Epithelial cell of esophagus (primary cell): ENCODE results near the gene SFMBT2.
A peak's percentile ranks its signal among the peaks of the same experiment; 100 is the strongest.

Experiments
- DNase-seq: peaks from one replicate; pipeline ENCODE4 v3.0.0; 2010; ENCODE audit warnings: low read depth
- H3K4me3 ChIP-seq: 2 replicates; pipeline ENCODE4 v1.5.1; 2011; ENCODE audit warnings: mild to moderate bottlenecking, low read length, control low read depth
- TF ChIP-seq, protein P1 (sequence below): IDR thresholded peaks from 2 replicates; pipeline ENCODE4 v1.5.1; 2011; ENCODE audit warnings: low read depth, mild to moderate bottlenecking, low read length, control low read depth, inconsistent platforms; ENCODE audit not compliant: insufficient read depth; ENCODE audit errors: missing control alignments

SFMBT2 gene

DNA sequence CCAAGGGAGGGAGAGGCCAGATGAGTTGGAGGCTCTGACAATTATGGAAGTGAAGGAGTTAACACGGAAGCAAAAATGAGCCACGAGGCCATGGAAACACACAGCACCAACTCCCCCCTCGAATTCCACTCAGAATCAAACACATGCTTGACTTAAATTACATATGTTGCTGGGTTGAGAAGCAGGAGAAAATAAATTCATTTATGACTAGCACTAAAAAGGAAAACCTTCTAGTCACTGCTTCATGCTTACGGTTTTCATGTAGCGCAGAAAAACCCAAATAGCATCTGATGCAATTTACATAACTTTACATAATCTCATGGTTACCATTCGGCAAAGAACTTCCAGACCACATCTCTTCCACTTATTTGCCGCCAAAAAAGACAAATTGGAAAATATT is 51.5 kb downstream of the SFMBT2 start:
- TF ChIP-seq, protein P1, sequence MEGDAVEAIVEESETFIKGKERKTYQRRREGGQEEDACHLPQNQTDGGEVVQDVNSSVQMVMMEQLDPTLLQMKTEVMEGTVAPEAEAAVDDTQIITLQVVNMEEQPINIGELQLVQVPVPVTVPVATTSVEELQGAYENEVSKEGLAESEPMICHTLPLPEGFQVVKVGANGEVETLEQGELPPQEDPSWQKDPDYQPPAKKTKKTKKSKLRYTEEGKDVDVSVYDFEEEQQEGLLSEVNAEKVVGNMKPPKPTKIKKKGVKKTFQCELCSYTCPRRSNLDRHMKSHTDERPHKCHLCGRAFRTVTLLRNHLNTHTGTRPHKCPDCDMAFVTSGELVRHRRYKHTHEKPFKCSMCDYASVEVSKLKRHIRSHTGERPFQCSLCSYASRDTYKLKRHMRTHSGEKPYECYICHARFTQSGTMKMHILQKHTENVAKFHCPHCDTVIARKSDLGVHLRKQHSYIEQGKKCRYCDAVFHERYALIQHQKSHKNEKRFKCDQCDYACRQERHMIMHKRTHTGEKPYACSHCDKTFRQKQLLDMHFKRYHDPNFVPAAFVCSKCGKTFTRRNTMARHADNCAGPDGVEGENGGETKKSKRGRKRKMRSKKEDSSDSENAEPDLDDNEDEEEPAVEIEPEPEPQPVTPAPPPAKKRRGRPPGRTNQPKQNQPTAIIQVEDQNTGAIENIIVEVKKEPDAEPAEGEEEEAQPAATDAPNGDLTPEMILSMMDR = no peak
- no peak overlapping the region for H3K4me3 ChIP-seq
- no peak for DNase-seq

DNA sequence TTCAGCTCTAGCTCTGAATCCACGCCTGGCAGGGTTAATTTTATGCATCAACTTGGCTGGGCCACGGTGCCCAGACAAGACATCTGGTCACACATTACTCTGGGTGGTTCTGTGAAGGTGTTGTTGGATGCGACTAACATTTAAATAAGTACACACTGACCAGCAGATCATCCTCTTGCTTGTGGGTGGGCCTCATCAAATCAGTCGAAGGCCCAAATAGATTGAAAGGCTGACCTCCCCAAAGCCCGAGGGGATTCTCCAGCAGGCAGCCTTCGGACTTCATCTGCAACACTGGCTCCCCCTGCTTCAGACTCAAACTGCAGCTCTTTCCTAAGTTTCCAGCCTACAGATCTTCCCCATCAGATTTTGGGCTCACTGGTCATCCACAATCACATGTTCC is 53.6 kb downstream of the SFMBT2 start:
- DNase-seq = no peak
- TF ChIP-seq, protein P1 = no peak
- H3K4me3 ChIP-seq = no peak overlapping the region

DNA sequence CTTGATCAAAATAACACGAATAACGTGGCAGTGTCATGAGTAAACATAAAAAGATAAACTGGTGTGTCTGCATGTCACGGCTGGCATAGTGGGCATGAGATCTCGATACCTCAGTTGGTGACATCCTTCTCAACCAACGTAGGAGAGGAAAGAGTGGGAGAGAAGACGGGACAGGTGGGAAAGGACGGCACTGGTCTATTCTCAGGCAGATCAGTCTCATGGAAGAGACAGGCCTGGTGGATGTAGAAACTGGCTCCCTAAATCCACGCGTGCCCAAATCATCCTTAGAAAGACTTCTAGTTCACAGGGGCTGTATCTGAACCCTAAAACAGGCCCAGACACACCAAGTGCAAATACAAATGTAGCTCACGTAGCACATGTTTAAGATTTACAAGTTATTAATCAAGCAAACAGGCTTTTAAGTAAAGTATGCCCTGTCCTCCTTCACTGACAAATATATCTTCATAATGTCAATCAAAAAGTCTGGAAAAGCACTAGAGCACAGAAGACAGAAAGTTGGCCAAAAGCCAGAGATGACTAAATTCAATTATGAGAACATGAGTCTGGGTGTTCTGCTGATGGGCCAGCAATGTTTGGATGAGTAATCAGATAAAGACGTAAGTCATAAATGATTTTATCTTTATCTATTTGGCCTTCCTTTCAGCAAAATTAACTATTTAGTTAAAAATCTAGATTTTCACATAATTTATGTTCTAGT is 56.3 kb downstream of the SFMBT2 start:
- DNase-seq = peak; percentile 63
- TF ChIP-seq, protein P1 = no peak
- H3K4me3 ChIP-seq = no peak overlapping the region

DNA sequence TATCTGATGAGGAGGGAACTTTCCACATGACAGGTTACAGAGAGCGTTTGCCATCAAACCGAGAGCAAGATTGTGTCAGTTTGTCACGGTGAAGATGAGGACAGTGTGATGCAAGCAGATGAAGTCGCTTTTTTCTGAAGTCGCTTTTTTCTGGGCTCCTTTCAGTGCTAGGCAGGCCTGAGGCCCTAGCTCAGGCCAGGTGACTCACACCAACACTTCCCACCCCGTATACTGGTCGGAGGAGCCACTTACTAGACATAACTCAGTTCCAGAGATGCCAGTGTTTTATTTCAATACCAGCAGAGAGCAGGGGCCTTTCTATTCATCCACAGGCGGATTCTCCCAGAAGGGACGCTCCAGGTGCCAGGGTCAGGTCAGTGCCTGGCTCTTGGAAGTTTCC is 58.9 kb downstream of the SFMBT2 start:
- H3K4me3 ChIP-seq = no peak overlapping the region
- TF ChIP-seq, protein P1 = no peak
- DNase-seq = no peak

DNA sequence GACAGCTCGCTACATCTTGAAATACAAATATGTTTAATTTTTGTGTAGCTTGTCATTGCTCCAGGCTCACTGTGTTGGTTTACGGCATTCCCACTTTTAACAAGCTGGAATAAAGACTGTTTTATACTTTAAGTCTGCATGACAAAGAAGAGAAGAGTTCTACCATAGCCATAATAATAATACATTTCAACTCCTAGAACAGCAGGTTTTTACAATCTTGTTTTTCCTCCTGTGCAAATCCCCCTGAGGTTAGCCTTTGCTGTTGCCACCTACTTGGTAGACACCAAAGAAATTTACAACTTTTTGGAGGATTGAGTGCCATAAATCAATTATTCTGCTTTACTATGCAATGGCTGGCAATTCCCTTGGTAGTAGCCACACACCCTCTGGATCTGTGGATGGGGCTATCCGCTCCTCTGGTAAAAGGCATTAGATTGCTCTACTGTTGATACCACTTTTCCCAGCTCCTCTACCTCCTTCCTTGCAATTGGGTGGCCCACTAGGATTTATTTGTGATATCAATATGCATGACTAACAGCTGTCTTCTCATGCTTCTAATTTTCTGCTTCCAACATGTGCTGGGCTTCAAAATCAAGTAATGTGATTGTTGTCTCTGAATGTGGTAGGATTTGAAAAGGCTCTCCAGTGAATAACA is 60.2 kb downstream of the SFMBT2 start:
- no peak overlapping the region for H3K4me3 ChIP-seq
- TF ChIP-seq, protein P1 = no peak
- no peak for DNase-seq

DNA sequence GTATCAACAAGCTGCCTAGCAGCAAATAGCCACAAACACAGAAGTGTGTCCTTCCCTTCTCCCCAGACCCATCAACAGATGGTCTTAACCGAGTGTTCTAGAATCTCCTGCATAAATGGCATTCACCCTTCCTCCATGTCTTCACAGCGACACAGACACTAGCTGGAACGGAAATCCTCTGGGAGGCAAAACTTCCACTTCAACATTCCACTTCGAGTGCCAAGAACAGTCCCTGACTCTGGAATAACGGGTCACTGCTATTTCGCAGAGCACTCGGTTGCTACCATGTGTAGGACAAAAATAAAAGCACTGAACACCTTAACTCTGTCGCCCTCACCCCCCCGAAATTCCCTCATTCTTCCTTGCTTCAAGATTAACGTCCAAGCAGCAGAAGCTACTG is 65.1 kb downstream of the SFMBT2 start:
- TF ChIP-seq, protein P1 = no peak
- no peak for DNase-seq
- H3K4me3 ChIP-seq = no peak overlapping the region
